WTC11 (cell line): Measurements from ENCODE around the gene YBEY. TPM values are rescaled to one million over a fixed set of nuclear protein-coding genes. Genes with fewer than 3 reads are reported as not detected.

Experiments
- AFF4 ChIP-seq: sonication (generic); formaldehyde crosslinking; IDR thresholded peaks from 2 replicates; pipeline ENCODE4 v1.8.1; 2023; ENCODE audit warnings: mild to moderate bottlenecking, missing genetic modification reagents, borderline replicate concordance
- ARID4B ChIP-seq: sonication (generic); formaldehyde crosslinking; IDR thresholded peaks from 2 replicates; pipeline ENCODE4 v1.8.0; 2023; ENCODE audit warnings: missing genetic modification reagents, mild to moderate bottlenecking, borderline replicate concordance
- ATF3 ChIP-seq: sonication (generic); formaldehyde crosslinking; conservative IDR thresholded peaks from 2 replicates; pipeline ENCODE4 v1.8.1; 2022; ENCODE audit warnings: mild to moderate bottlenecking, missing genetic modification reagents
- CREB1 ChIP-seq: sonication (generic); formaldehyde crosslinking; IDR thresholded peaks from 2 replicates; pipeline ENCODE4 v1.8.0; 2023; ENCODE audit warnings: mild to moderate bottlenecking, missing genetic modification reagents
- EMX1 ChIP-seq: fragments of 250-450 bp; sonication (Bioruptor Pico); IDR thresholded peaks from 2 replicates; pipeline ENCODE4 v1.8.0; 2021; ENCODE audit warnings: mild to moderate bottlenecking
- ERG ChIP-seq: fragments of 250-450 bp; sonication (Bioruptor Pico); IDR thresholded peaks from 2 replicates; pipeline ENCODE4 v1.8.0; 2021; ENCODE audit warnings: mild to moderate bottlenecking
- IRF2 ChIP-seq: sonication (generic); formaldehyde crosslinking; IDR thresholded peaks from 2 replicates; pipeline ENCODE4 v1.8.0; 2022; ENCODE audit warnings: low read depth, missing genetic modification reagents, borderline replicate concordance
- JUN ChIP-seq: sonication (generic); formaldehyde crosslinking; IDR thresholded peaks from 2 replicates; pipeline ENCODE4 v1.8.0; 2023; ENCODE audit warnings: mild to moderate bottlenecking, missing genetic modification reagents
- MXD4 ChIP-seq: fragments of 250-450 bp; sonication (Bioruptor Pico); IDR thresholded peaks from 2 replicates; pipeline ENCODE4 v1.8.0; 2021; ENCODE audit warnings: mild to moderate bottlenecking, moderate library complexity, borderline replicate concordance
- NFYB ChIP-seq: sonication (generic); formaldehyde crosslinking; conservative IDR thresholded peaks from 2 replicates; pipeline ENCODE4 v1.8.0; 2022; ENCODE audit warnings: low read depth, missing genetic modification reagents
- STAT6 ChIP-seq: sonication (generic); formaldehyde crosslinking; conservative IDR thresholded peaks from 2 replicates; pipeline ENCODE4 v1.8.1; 2023; ENCODE audit warnings: mild to moderate bottlenecking, low read depth, missing genetic modification reagents, moderate library complexity
- TCF7 ChIP-seq: sonication (generic); formaldehyde crosslinking; IDR thresholded peaks from 2 replicates; pipeline ENCODE4 v1.8.0; 2022; ENCODE audit warnings: mild to moderate bottlenecking, low read depth, missing genetic modification reagents, moderate library complexity
- TEAD4 ChIP-seq: sonication (generic); formaldehyde crosslinking; IDR thresholded peaks from 2 replicates; pipeline ENCODE4 v1.8.0; 2022; ENCODE audit warnings: mild to moderate bottlenecking, missing genetic modification reagents
- USF1 ChIP-seq: sonication (generic); formaldehyde crosslinking; IDR thresholded peaks from 2 replicates; pipeline ENCODE4 v1.8.0; 2022; ENCODE audit warnings: mild to moderate bottlenecking, missing genetic modification reagents
- ZNF121 ChIP-seq: sonication (generic); formaldehyde crosslinking; IDR thresholded peaks from 2 replicates; pipeline ENCODE4 v1.8.0; 2023; ENCODE audit warnings: missing genetic modification reagents
- ZNF416 ChIP-seq: fragments of 250-450 bp; sonication (Bioruptor Pico); IDR thresholded peaks from 2 replicates; pipeline ENCODE4 v1.9.0; 2021; ENCODE audit warnings: mild to moderate bottlenecking, inconsistent platforms
- ZNF425 ChIP-seq: fragments of 250-450 bp; sonication (Bioruptor Pico); conservative IDR thresholded peaks from 2 replicates; pipeline ENCODE4 v1.9.0; 2021; ENCODE audit warnings: mild to moderate bottlenecking
- ZNF671 ChIP-seq: fragments of 250-450 bp; sonication (Bioruptor Pico); IDR thresholded peaks from 2 replicates; pipeline ENCODE4 v1.8.0; 2021; ENCODE audit warnings: mild to moderate bottlenecking
- total RNA-seq: library from RNA; stranded (reverse); gene quantifications from 3 replicates; pipeline ENCODE4 v1.2.3, GENCODE V29; 2021

Gene YBEY
- total RNA-seq, 1 experiment from 2014 or later: 27.4 TPM

- TF ChIP-seq ARID4B (CRISPR knock-in tag) (peak; percentile 87), STAT6 (no peak), ZNF425 (CRISPR knock-in tag) (no peak), AFF4 (CRISPR knock-in tag) (no peak), JUN (CRISPR knock-in tag) (peak; percentile 50; the same call in 1 of the 2 replicates), MXD4 (CRISPR knock-in tag) (no peak), ATF3 (CRISPR knock-in tag) (no peak), EMX1 (CRISPR knock-in tag) (no peak), TCF7 (CRISPR knock-in tag) (no peak), TEAD4 (CRISPR knock-in tag) (0 out of 2 replicates have a peak, but pooled peaks have one; percentile 48), ZNF416 (CRISPR knock-in tag) (no peak), CREB1 (CRISPR knock-in tag) (no peak), USF1 (CRISPR knock-in tag) (no peak), IRF2 (CRISPR knock-in tag) (no peak), NFYB (CRISPR knock-in tag) (no peak), ERG (CRISPR knock-in tag) (no peak), ZNF671 (CRISPR knock-in tag) (no peak), ZNF121 (CRISPR knock-in tag) (no peak)
These were observed at the start of gene YBEY (continued) for GRCh38 chr21:46285761-46286647.
